ENCODE measurements around the gene LRTM2.
A peak's percentile ranks its signal among the peaks of the same experiment; 100 is the strongest.

Gene LRTM2

DNA sequence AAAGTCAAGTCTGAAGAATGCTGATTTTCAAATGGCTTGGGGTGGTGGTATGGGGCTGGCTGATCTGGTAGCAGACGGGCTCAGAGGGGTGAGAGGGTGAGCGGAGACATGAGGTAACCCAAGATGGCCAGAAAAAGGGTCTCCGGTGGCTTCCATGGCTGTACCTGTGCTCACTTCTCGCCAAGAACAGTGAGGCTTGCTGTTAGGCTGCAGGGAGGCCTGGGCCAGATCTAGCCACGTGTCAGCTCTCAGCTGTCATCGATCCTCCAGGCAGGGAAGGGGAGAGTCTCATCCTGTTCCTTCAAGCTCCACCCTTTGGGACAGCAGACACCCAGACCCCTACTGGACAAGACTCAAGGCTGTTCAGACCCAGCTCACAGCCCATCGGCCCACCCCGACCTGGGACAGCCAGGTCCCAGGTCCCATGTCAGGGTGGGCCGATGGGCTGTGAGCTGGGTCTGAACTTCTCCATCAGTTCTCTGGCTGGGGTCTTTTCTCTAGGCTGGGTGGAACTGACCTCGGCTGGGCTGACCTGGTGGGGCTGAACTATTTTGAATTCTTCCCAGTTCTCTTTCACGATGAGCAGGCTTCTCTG is 9.0 kb downstream of the LRTM2 start:
- no peak for DNase-seq (ENCODE audit: low read depth, low spot score)

DNA sequence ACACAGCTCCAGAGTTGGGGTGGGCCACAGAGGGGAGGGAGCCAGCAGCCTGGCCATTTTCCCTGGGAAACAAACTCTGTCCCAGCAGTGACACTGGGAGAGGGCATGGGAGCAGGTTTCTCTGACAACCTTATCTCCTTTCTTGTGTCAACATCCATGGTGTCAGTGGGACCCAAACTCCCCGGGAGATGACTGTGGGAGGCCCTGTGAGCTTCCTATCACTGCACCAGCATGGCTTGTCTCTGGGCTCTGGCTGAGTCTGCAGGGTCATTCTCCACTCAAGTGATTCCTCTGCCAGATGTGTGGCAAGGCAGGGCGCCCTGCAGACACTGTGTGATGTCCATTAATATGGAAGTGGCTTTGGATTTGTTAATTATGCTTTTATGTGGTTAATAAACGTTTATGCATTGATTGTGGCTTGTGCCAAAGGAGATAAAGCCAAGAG is 10.1 kb downstream of the LRTM2 start:
- DNase-seq (ENCODE audit: low read depth, low spot score) = no peak

GRCh38 chr12:1830981-1831963 is 10.9 kb downstream of the LRTM2 start:
- peak; percentile 92 for DNase-seq (ENCODE audit: low read depth, low spot score)

GRCh38 chr12:1832801-1833595 is 12.6 kb downstream of the LRTM2 start:
- no peak for DNase-seq (ENCODE audit: low read depth, low spot score)

- no peak for DNase-seq (ENCODE audit: low read depth, low spot score)
Measured at GRCh38 chr12:1833596-1834028, 13.2 kb downstream of the LRTM2 start.

DNA sequence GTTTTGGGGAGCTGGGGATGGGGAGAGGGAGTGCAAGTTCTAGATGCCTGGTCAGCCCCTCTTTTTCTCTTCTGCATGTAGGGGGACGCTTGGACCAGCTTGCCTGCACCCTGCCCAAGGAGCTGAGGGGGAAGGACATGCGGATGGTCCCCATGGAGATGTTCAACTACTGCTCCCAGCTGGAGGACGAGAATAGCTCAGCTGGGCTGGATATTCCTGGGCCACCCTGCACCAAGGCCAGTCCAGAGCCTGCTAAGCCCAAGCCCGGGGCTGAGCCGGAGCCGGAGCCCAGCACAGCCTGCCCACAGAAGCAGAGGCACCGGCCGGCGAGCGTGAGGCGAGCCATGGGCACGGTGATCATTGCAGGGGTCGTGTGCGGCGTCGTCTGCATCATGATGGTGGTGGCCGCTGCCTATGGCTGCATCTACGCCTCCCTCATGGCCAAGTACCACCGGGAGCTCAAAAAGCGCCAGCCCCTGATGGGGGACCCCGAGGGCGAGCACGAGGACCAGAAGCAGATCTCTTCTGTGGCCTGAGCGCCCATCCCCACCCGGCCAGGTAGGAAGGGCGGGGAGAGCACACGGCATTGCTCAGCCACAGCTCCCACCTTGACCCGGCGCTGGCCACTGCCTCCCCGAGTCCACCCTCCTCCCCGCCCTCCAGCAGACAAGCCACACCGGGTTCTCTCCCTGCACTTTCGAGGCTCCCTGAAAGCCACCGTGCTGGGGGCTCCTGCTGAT is 14.0 kb downstream of the LRTM2 start:
- DNase-seq (ENCODE audit: low read depth, low spot score) = no peak

DNA sequence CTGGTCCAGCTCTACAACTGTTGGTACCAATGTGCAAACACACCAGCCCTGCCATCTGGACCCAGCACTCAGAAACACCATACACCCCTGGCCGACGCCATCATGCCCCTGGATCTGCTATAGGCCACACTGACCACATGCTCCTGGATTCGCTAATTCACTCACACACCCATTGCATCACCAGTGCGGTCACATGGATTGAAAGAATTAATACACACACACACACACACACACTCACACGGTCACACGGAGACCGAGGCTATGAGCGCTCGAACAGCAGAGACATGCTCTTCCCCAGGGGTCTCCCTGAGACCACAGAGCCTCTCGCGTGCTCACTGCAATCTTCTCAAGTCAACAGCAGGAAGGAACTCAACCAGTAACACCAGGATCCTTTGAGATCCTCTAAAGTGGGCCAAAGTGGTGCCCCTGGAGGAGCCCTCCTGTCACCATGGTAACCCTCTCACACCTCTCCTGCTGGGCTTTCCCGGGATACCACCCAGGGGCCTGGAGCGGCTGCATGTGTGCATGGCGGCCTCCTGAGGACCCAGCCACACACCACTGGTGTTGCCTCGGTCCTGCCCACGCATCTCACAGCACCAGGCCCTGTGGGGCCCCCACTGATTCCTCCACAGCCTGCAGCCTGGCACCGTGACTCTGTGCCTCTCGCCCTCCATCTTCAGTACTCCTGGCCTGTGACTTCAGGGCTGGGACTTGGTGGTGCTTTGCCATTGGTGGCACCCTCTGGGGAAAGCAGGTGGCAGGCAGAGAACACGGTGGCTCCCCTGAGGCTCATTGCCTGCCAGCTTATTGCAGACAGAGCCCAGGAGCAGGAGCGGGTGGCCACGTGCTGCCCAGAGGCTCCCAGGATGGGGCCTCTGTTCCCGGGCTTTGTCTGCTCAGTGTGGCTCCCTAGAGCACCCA is 15.1 kb downstream of the LRTM2 start:
- DNase-seq (ENCODE audit: low read depth, low spot score) = no peak

GRCh38 chr12:1836241-1836803 is 16.0 kb downstream of the LRTM2 start:
- no peak for DNase-seq (ENCODE audit: low read depth, low spot score)

DNA sequence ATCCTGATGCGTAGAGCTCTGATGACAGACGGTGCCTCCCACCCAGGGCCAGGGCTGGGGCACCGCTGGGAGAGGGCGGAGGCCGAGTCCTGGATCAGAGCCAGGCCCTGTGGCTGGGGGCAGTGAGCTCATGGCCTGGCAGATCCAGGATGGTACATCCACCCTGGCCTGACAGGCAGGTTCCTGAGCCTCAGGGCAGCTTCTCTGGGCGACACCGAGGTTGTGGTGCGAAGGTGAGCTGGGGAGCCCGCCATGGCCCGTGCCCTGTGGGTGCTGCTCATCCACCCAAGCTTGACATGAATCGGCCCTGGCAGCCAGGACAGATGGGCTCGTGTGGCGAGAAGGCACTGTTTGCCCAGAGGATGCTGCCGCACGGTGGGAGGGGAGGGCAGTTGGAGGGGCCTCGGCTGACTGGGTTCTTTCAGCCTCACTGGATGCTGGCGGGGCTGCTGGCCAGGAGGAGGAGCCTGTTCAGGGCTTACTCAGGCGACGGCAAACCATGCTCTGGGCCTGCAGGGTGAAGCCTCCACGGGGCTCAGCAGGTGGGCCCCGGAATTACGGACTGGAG is 16.6 kb downstream of the LRTM2 start:
- DNase-seq (ENCODE audit: low read depth, low spot score) = no peak

GRCh38 chr12:1837541-1838204 is 17.3 kb downstream of the LRTM2 start:
- peak; percentile 20 for DNase-seq (ENCODE audit: low read depth, low spot score)

- peak; percentile 28 for DNase-seq (ENCODE audit: low read depth, low spot score)
Measured at GRCh38 chr12:1838205-1838993, 18.0 kb downstream of the LRTM2 start.

- no peak for DNase-seq (ENCODE audit: low read depth, low spot score)
Measured at GRCh38 chr12:1838994-1839365, 18.6 kb downstream of the LRTM2 start.

DNA sequence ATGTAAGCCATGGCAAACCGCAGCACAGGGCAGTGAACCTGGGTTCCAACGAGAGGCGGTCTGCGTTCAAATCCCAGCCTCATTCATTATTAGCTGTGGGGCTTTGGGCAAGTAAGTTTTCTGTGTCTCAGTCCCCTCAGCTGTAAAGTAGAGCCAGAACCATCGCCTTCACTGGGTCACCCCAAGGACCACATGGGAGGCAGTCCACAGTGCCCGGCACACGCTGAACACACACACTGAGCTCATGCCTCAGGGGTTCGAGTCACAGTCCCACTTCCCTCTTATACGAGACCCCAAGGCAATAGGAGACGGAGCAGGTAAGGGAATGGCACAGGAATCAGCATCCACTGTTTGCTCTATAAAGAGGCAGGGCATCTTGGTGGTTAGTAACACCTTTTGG is 19.1 kb downstream of the LRTM2 start:
- DNase-seq (ENCODE audit: low read depth, low spot score) = no peak

GRCh38 chr12:1839956-1840951 is 19.9 kb downstream of the LRTM2 start:
- DNase-seq (ENCODE audit: low read depth, low spot score) = no peak

DNA sequence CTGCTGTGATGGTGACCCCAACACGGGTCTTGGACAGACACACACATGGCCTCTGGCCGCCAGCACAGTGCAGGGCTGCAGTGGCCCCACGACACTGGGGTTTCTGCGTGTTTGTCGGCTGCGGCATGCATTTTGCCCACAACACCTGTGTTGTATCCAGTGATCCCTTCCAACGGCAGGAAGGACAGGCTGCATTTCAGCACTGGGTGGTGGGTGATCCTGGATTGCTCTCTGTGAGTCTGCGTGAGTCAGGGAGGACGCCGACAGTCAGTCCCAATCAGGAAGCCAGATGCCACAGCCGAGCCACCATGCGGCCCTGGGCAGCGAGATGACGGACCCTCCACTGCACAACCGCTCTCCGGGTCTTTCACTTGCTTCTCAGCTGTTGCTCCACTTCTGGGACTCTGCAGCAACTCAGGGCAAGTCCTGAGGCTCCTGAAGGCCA is 20.6 kb downstream of the LRTM2 start:
- DNase-seq (ENCODE audit: low read depth, low spot score) = no peak

- no peak for DNase-seq (ENCODE audit: low read depth, low spot score)
Measured at GRCh38 chr12:1841586-1842182, 21.3 kb downstream of the LRTM2 start.

All from astrocyte of the hippocampus (primary cell).